Mesenchymal stem cell (in vitro differentiated cells and primary cell): Measurements from ENCODE around the gene TREX2.

ENCODE experiments used
- DNase-seq: peaks from one replicate; pipeline ENCODE4 v3.0.0-alpha.2; 2013
- H2AFZ ChIP-seq: one replicate; pipeline ENCODE4 v1.6.1; 2013; ENCODE audit warnings: low read depth, mild to moderate bottlenecking, control low read depth, inconsistent platforms, low read length, moderate library complexity
- H2AK5ac ChIP-seq: 2 replicates; pipeline ENCODE4 v1.6.1; 2013; ENCODE audit warnings: low read length, moderate library complexity, mild to moderate bottlenecking, inconsistent platforms; ENCODE audit not compliant: severe bottlenecking
- H2BK120ac ChIP-seq: one replicate; pipeline ENCODE4 v1.6.1; 2013; ENCODE audit warnings: low read depth, mild to moderate bottlenecking, inconsistent platforms, low read length, moderate library complexity
- H2BK12ac ChIP-seq, 2 experiments: one replicate each; pipeline ENCODE4 v1.6.1; 2013; ENCODE audit warnings: inconsistent platforms in 2 of 2, low read length in 2 of 2, mild to moderate bottlenecking in 2 of 2, moderate library complexity in 2 of 2, control low read depth in 1 of 2
- H2BK15ac ChIP-seq: one replicate; pipeline ENCODE4 v1.6.1; 2013; ENCODE audit warnings: mild to moderate bottlenecking, low read depth, inconsistent platforms; ENCODE audit not compliant: poor library complexity, severe bottlenecking
- H2BK5ac ChIP-seq: 2 replicates; pipeline ENCODE4 v1.6.1; 2013; ENCODE audit warnings: low read depth, mild to moderate bottlenecking, low read length, control low read depth, inconsistent platforms; ENCODE audit not compliant: poor library complexity, severe bottlenecking
- H3K14ac ChIP-seq, 2 experiments: one replicate each; pipeline ENCODE4 v1.6.1; 2013; ENCODE audit warnings: inconsistent platforms in 2 of 2, low read length in 2 of 2, control low read depth in 1 of 2, mild to moderate bottlenecking in 1 of 2, moderate library complexity in 1 of 2
- H3K18ac ChIP-seq, 2 experiments: one replicate each; pipeline ENCODE4 v1.6.1; 2013; ENCODE audit warnings: inconsistent platforms in 2 of 2, low read length in 2 of 2, control low read depth in 1 of 2, low read depth in 1 of 2, mild to moderate bottlenecking in 1 of 2
- H3K23ac ChIP-seq, 2 experiments: one replicate each; pipeline ENCODE4 v1.6.1; 2013; ENCODE audit warnings: inconsistent platforms in 2 of 2, low read length in 2 of 2, mild to moderate bottlenecking in 2 of 2, moderate library complexity in 2 of 2, control low read depth in 1 of 2
- H3K27ac ChIP-seq: 2 replicates; pipeline ENCODE4 v1.5.1; 2013; ENCODE audit warnings: mild to moderate bottlenecking, moderate library complexity, low read length, control low read depth, inconsistent platforms; ENCODE audit not compliant: poor library complexity, severe bottlenecking
- H3K27me3 ChIP-seq, 2 experiments: 2 replicates each; pipeline versions ENCODE4 v1.6.1 to v1.7.0; 2013; ENCODE audit warnings: low read length in 2 of 2, mild to moderate bottlenecking in 2 of 2, moderate library complexity in 2 of 2, control low read depth in 1 of 2, inconsistent platforms in 1 of 2; ENCODE audit not compliant: control insufficient read depth in 1 of 2, insufficient read depth in 1 of 2
- H3K36me3 ChIP-seq, 2 experiments: 2 replicates each; pipeline versions ENCODE4 v1.6.1 to v1.7.0; 2013; ENCODE audit warnings: low read length in 2 of 2, control low read depth in 1 of 2, inconsistent platforms in 1 of 2, low read depth in 1 of 2, mild to moderate bottlenecking in 1 of 2; ENCODE audit not compliant: insufficient read depth in 2 of 2, control insufficient read depth in 1 of 2
- H3K4ac ChIP-seq, 2 experiments: one replicate each; pipeline ENCODE4 v1.6.1; 2013; ENCODE audit warnings: inconsistent platforms in 2 of 2, low read length in 2 of 2, mild to moderate bottlenecking in 2 of 2, moderate library complexity in 2 of 2, control low read depth in 1 of 2, low read depth in 1 of 2
- H3K4me1 ChIP-seq: 2 replicates; pipeline ENCODE4 v1.6.1; 2013; ENCODE audit warnings: low read depth, low read length, control low read depth; ENCODE audit not compliant: control insufficient read depth, insufficient read depth
- H3K4me2 ChIP-seq: 2 replicates; pipeline ENCODE4 v1.6.1; 2013; ENCODE audit warnings: low read length, mild to moderate bottlenecking, inconsistent platforms; ENCODE audit not compliant: poor library complexity, severe bottlenecking
- H3K4me3 ChIP-seq, 2 experiments: 2 replicates each; pipeline versions ENCODE4 v1.5.1 to v1.7.0; 2013; ENCODE audit warnings: low read length in 2 of 2, mild to moderate bottlenecking in 2 of 2, control low read depth in 1 of 2, low read depth in 1 of 2; ENCODE audit not compliant: insufficient read depth in 1 of 2
- H3K79me1 ChIP-seq: replicated peaks from 2 replicates; pipeline ENCODE4 v1.6.1; 2013; ENCODE audit warnings: mild to moderate bottlenecking, control low read depth, low read length, inconsistent platforms; ENCODE audit not compliant: poor library complexity, severe bottlenecking
- H3K9ac ChIP-seq: 2 replicates; pipeline ENCODE4 v1.7.0; 2013; ENCODE audit warnings: mild to moderate bottlenecking, low read length, moderate library complexity
- H3K9me3 ChIP-seq: 2 replicates; pipeline ENCODE4 v1.7.0; 2013; ENCODE audit warnings: mild to moderate bottlenecking, low read length; ENCODE audit not compliant: control insufficient read depth
- H4K8ac ChIP-seq: one replicate; pipeline ENCODE4 v1.6.1; 2013; ENCODE audit warnings: inconsistent platforms, mild to moderate bottlenecking, low read length, moderate library complexity
- H4K91ac ChIP-seq: one replicate; pipeline ENCODE4 v1.6.1; 2013; ENCODE audit warnings: mild to moderate bottlenecking, low read length, inconsistent platforms
- WGBS: methylation state at CpG from one replicate; pipeline ENCODE4 v1.1.7; 2013; ENCODE audit warnings: mixed read lengths; 5-methylcytosine and 5-hydroxymethylcytosine counted together

Gene TREX2

GRCh38 chrX:153475751-153476281 is 30.0 kb upstream of the TREX2 start:
- Histone ChIP-seq H2BK15ac (no peak overlapping the region), H3K36me3 (no peaks in the 10 kb centered on the region), H2BK120ac (no peak overlapping the region), H3K18ac (peak overlapping the region in 1 of 2 experiments; percentile 57), H3K23ac (no peak overlapping the region), H2AK5ac (no peak overlapping the region), H3K79me1 (no peaks in the 10 kb centered on the region), H3K4me3 (no peak overlapping the region), H4K8ac (no peak overlapping the region), H3K14ac (no peak overlapping the region), H3K9ac (no peak overlapping the region), H2BK5ac (no peak overlapping the region), H3K4ac (no peak overlapping the region), H3K4me1 (peaks cover 25% of the 10 kb centered on the region), H3K4me2 (no peak overlapping the region), H2AFZ (no peak overlapping the region), H3K27me3 (peaks cover 0 to 4% of the 10 kb centered on the region in 2 experiments), H3K9me3 (no peaks in the 10 kb centered on the region), H4K91ac (no peak overlapping the region), H3K27ac (no peak overlapping the region), H2BK12ac (no peak overlapping the region)
- WGBS: 89% methylated on average over 11 of the region's 11 CpGs
- no peak for DNase-seq

- H2AK5ac ChIP-seq: no peak overlapping the region
- no peak overlapping the region for H3K4me2 ChIP-seq
- no peaks in the 10 kb centered on the region for H3K9me3 ChIP-seq
- no peak overlapping the region for H2BK5ac ChIP-seq
- H4K8ac ChIP-seq: peak overlapping the region; percentile 54
- H2AFZ ChIP-seq: no peak overlapping the region
- peak overlapping the region; percentile 33 to 80 for H3K18ac ChIP-seq
- H3K36me3 ChIP-seq: no peaks in the 10 kb centered on the region
- H3K9ac ChIP-seq: no peak overlapping the region
- no peak overlapping the region for H3K23ac ChIP-seq
- H3K14ac ChIP-seq: peak overlapping the region in 1 of 2 experiments; percentile 20
- no peak overlapping the region for H2BK15ac ChIP-seq
- peak overlapping the region in 1 of 2 experiments; percentile 8 for H3K4ac ChIP-seq
- H2BK120ac ChIP-seq: peak overlapping the region; percentile 49
- H3K4me1 ChIP-seq: peaks cover 25% of the 10 kb centered on the region
- H3K27me3 ChIP-seq: peaks cover 0 to 4% of the 10 kb centered on the region in 2 experiments
- peak overlapping the region in 1 of 2 experiments; percentile 54 for H2BK12ac ChIP-seq
- H3K79me1 ChIP-seq: no peaks in the 10 kb centered on the region
- WGBS: 83% methylated on average over 7 of the region's 7 CpGs
- no peak overlapping the region for H3K27ac ChIP-seq
- H3K4me3 ChIP-seq: peak overlapping the region in 1 of 2 experiments; percentile 47
- no peak for DNase-seq
- H4K91ac ChIP-seq: peak overlapping the region; percentile 68
These were observed 29.4 kb upstream of the TREX2 start for GRCh38 chrX:153475271-153475670.

GRCh38 chrX:153474718-153475117 is 28.9 kb upstream of the TREX2 start:
- Histone ChIP-seq H3K4me1 (peaks cover 25% of the 10 kb centered on the region), H4K91ac (peak overlapping the region; percentile 68), H2AK5ac (no peak overlapping the region), H3K4ac (no peak overlapping the region), H3K27ac (no peak overlapping the region), H2BK5ac (no peak overlapping the region), H2BK15ac (no peak overlapping the region), H3K36me3 (no peaks in the 10 kb centered on the region), H2BK12ac (peak overlapping the region in 1 of 2 experiments; percentile 54), H3K9ac (no peak overlapping the region), H3K79me1 (peaks cover 3% of the 10 kb centered on the region), H3K9me3 (no peaks in the 10 kb centered on the region), H2BK120ac (peak overlapping the region; percentile 49), H3K27me3 (peaks cover 0 to 4% of the 10 kb centered on the region in 2 experiments), H3K4me2 (no peak overlapping the region), H4K8ac (peak overlapping the region; percentile 54), H3K23ac (no peak overlapping the region), H3K14ac (peak overlapping the region in 1 of 2 experiments; percentile 20), H2AFZ (no peak overlapping the region), H3K4me3 (peak overlapping the region in 1 of 2 experiments; percentile 47), H3K18ac (peak overlapping the region in 1 of 2 experiments; percentile 80)
- WGBS: 2% methylated on average over 11 of the region's 59 CpGs
- peak; percentile 54 for DNase-seq

- H3K4me2 ChIP-seq: no peak overlapping the region
- H3K9me3 ChIP-seq: no peaks in the 10 kb centered on the region
- H3K14ac ChIP-seq: no peak overlapping the region
- H2BK5ac ChIP-seq: no peak overlapping the region
- DNase-seq: no peak
- H4K91ac ChIP-seq: peak overlapping the region; percentile 86
- no peak overlapping the region for H3K27ac ChIP-seq
- H3K36me3 ChIP-seq: no peaks in the 10 kb centered on the region
- 100% methylated on average over 3 of the region's 10 CpGs for WGBS
- H2BK120ac ChIP-seq: no peak overlapping the region
- peak overlapping the region in 1 of 2 experiments; percentile 83 for H2BK12ac ChIP-seq
- no peak overlapping the region for H2AK5ac ChIP-seq
- H3K4me3 ChIP-seq: no peak overlapping the region
- H2AFZ ChIP-seq: no peak overlapping the region
- H3K4me1 ChIP-seq: peaks cover 29% of the 10 kb centered on the region
- no peak overlapping the region for H3K9ac ChIP-seq
- no peak overlapping the region for H3K23ac ChIP-seq
- H3K79me1 ChIP-seq: peaks cover 5% of the 10 kb centered on the region
- H4K8ac ChIP-seq: no peak overlapping the region
- H3K18ac ChIP-seq: no peak overlapping the region
- peak overlapping the region; percentile 23 for H2BK15ac ChIP-seq
- peaks cover 0 to 4% of the 10 kb centered on the region in 2 experiments for H3K27me3 ChIP-seq
- no peak overlapping the region for H3K4ac ChIP-seq
These were observed 28.4 kb upstream of the TREX2 start for GRCh38 chrX:153474266-153474665.
